HG03521 (cell line): Measurements from ENCODE around the gene KDM1A.

Source experiments
- ATAC-seq: cut with Tn5 transposase; IDR thresholded peaks from one replicate; pipeline ENCODE4 v1.9.1; 2021; ENCODE audit warnings: mild to moderate bottlenecking, moderate library complexity; ENCODE audit not compliant: unreplicated experiment

Gene KDM1A

DNA sequence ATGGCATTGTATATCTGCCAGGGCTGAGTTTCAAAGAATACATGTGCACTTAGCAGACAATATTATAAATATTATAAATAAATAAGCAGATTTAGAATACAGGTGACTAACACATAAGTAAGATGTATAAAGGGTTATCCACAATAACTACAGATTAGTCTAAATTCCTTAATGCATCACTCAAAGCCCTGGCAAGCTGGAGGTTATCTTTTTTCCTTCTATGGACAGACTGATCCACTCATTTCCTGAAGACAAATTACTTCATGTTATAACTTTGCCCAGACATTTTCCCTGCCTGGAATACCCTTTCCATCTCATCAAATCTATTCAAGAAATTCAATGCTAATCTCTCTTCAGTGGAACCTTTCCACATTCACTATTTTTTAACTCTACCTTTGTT is 110.6 kb downstream of the KDM1A start:
- no peak for ATAC-seq

DNA sequence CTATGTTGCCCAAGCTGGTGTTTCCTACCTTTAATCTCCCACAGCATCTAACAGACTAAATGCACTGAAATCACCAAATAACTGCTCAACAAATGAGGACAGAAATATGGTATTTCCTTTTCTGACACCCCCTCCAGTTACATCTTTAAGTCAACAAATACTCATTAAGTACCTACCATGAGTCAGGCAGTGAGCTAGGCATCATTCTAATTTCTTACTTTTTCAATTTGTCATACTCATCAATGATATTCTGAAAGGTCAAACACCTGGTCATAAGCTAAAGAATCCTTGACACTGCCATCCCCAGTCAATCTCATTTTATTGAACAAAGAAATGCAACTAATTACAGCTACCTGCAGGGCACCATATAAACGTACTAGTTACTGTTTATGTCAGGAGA is 112.8 kb downstream of the KDM1A start:
- no peak for ATAC-seq
